Measurements from ENCODE around the gene GMPS.

GRCh38 chr3:155972885-155973584 is 102.6 kb downstream of the GMPS start:
- TF ChIP-seq, protein P1, sequence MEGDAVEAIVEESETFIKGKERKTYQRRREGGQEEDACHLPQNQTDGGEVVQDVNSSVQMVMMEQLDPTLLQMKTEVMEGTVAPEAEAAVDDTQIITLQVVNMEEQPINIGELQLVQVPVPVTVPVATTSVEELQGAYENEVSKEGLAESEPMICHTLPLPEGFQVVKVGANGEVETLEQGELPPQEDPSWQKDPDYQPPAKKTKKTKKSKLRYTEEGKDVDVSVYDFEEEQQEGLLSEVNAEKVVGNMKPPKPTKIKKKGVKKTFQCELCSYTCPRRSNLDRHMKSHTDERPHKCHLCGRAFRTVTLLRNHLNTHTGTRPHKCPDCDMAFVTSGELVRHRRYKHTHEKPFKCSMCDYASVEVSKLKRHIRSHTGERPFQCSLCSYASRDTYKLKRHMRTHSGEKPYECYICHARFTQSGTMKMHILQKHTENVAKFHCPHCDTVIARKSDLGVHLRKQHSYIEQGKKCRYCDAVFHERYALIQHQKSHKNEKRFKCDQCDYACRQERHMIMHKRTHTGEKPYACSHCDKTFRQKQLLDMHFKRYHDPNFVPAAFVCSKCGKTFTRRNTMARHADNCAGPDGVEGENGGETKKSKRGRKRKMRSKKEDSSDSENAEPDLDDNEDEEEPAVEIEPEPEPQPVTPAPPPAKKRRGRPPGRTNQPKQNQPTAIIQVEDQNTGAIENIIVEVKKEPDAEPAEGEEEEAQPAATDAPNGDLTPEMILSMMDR (IDR thresholded peaks at IDR 0.05 in 2 of 3, conservative IDR thresholded peaks at IDR 0.05 in 1 of 3; ENCODE audit: borderline replicate concordance in 1 of 3, insufficient read depth in 1 of 3, low read depth in 2 of 3, low read length in 2 of 3), result no peak
- no peak for TF ChIP-seq REST (IDR thresholded peaks at IDR 0.05; ENCODE audit: low read depth)
- TF ChIP-seq SRF (IDR thresholded peaks at IDR 0.05; ENCODE audit: low read depth), result no peak
- TF ChIP-seq, protein P2, sequence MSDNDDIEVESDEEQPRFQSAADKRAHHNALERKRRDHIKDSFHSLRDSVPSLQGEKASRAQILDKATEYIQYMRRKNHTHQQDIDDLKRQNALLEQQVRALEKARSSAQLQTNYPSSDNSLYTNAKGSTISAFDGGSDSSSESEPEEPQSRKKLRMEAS (IDR thresholded peaks at IDR 0.05), result no peak
- TF ChIP-seq ATF3 (IDR thresholded peaks at IDR 0.05), result no peak
- no peak for TF ChIP-seq EZH2 (IDR thresholded peaks at IDR 0.05)
- no peak for TF ChIP-seq EZH2phosphoT487 (IDR thresholded peaks at IDR 0.05; ENCODE audit: borderline replicate concordance)
